IMR-90 (cell line): ENCODE results near the gene SLC44A2. TPM values are rescaled to one million over a fixed set of nuclear protein-coding genes. Genes with fewer than 3 reads are reported as not detected.

Experiments
- ATAC-seq: fragments of 200-7000 bp; cut with Tn5 transposase; 2 replicates; pipeline ENCODE4 v1.9.1; 2020; ENCODE audit warnings: low read depth, mild to moderate bottlenecking, moderate library complexity
- BruUV-seq: library from RNA; stranded (reverse); fragments of 400-500 nt; replicated peaks from 2 replicates; lab custom pipeline; 2021; lab: Mats Ljungman, UMichigan
- CTCF ChIA-PET: fragments of 300-600 bp; formaldehyde crosslinking; extraction: SDS; loops from one replicate; lab custom pipeline; 2021; ENCODE audit warnings: antibody characterized with exemption; lab: Yijun Ruan, JAX
- POLR2A ChIA-PET: fragments of 300-600 bp; sonication (Branson Sonifier 250); formaldehyde crosslinking; loops from one replicate; lab custom pipeline; 2022; ENCODE audit warnings: antibody characterized with exemption; ENCODE audit not compliant: unreplicated experiment; lab: Charles Lee
- DNase-seq: peaks from one replicate; pipeline ENCODE4 v3.0.0; 2013
- H2AFZ ChIP-seq: replicated peaks from 2 replicates; pipeline ENCODE3; 2013; ENCODE audit warnings: low read length, mild to moderate bottlenecking; ENCODE audit not compliant: poor library complexity
- H2AK5ac ChIP-seq: 2 replicates; pipeline ENCODE4 v1.6.1; 2013; ENCODE audit warnings: low read depth, low read length, inconsistent platforms
- H2AK9ac ChIP-seq: replicated peaks from 2 replicates; pipeline ENCODE3; 2013; ENCODE audit warnings: mild to moderate bottlenecking, low read depth, low read length, moderate library complexity; ENCODE audit not compliant: poor library complexity
- H2BK120ac ChIP-seq: 2 replicates; pipeline ENCODE4 v1.6.1; 2013; ENCODE audit warnings: low read depth, low read length, inconsistent platforms
- H2BK15ac ChIP-seq: 3 replicates; pipeline ENCODE4 v1.6.1; 2013; ENCODE audit warnings: low read depth, low read length, inconsistent platforms
- H2BK20ac ChIP-seq: 2 replicates; pipeline ENCODE4 v1.6.1; 2013; ENCODE audit warnings: low read depth, mild to moderate bottlenecking, inconsistent platforms, low read length, moderate library complexity
- H2BK5ac ChIP-seq: 2 replicates; pipeline ENCODE4 v1.6.1; 2013; ENCODE audit warnings: mild to moderate bottlenecking, low read depth, low read length, inconsistent platforms; ENCODE audit not compliant: poor library complexity, severe bottlenecking
- H3K14ac ChIP-seq: replicated peaks from 2 replicates; pipeline ENCODE4 v1.6.1; 2013; ENCODE audit warnings: low read depth, low read length, inconsistent platforms
- H3K18ac ChIP-seq: 2 replicates; pipeline ENCODE4 v1.6.1; 2013; ENCODE audit warnings: low read depth, low read length, control low read depth
- H3K23ac ChIP-seq: 2 replicates; pipeline ENCODE4 v1.6.1; 2013; ENCODE audit warnings: low read depth, low read length, inconsistent platforms
- H3K27ac ChIP-seq: 2 replicates; pipeline ENCODE4 v1.5.1; 2013; ENCODE audit warnings: mild to moderate bottlenecking, control low read depth, low read length; ENCODE audit not compliant: insufficient read depth
- H3K27me3 ChIP-seq: 2 replicates; pipeline ENCODE4 v1.6.1; 2013; ENCODE audit warnings: low read length; ENCODE audit not compliant: control insufficient read depth, insufficient read depth
- H3K36me3 ChIP-seq: 2 replicates; pipeline ENCODE4 v1.6.1; 2013; ENCODE audit warnings: low read length, mixed read lengths; ENCODE audit not compliant: control insufficient read depth, insufficient read depth
- H3K4ac ChIP-seq: 2 replicates; pipeline ENCODE4 v1.6.1; 2013; ENCODE audit warnings: low read depth, low read length, inconsistent platforms
- H3K4me1 ChIP-seq: 2 replicates; pipeline ENCODE4 v1.6.1; 2013; ENCODE audit warnings: low read length, mixed read lengths; ENCODE audit not compliant: control insufficient read depth, insufficient read depth
- H3K4me2 ChIP-seq: 2 replicates; pipeline ENCODE4 v1.6.1; 2013; ENCODE audit warnings: low read depth, mild to moderate bottlenecking, control low read depth, low read length, moderate library complexity
- H3K4me3 ChIP-seq: 2 replicates; pipeline ENCODE4 v1.5.1; 2013; ENCODE audit warnings: low read depth, mild to moderate bottlenecking, control low read depth, low read length, moderate library complexity; ENCODE audit not compliant: insufficient read depth
- H3K56ac ChIP-seq: 2 replicates; pipeline ENCODE4 v1.6.1; 2013; ENCODE audit warnings: low read length, inconsistent platforms; ENCODE audit not compliant: insufficient read depth; ENCODE audit errors: extremely low read depth
- H3K79me1 ChIP-seq, 2 experiments: 2 replicates each; pipeline ENCODE4 v1.6.1; 2013; ENCODE audit warnings: low read length in 2 of 2, inconsistent platforms in 1 of 2, low read depth in 1 of 2
- H3K9ac ChIP-seq: 2 replicates; pipeline ENCODE4 v1.6.1; 2013; ENCODE audit warnings: low read depth, low read length, control low read depth
- H3K9me1 ChIP-seq: 2 replicates; pipeline ENCODE4 v1.6.1; 2013; ENCODE audit warnings: low read length, inconsistent platforms; ENCODE audit not compliant: insufficient read depth
- H3K9me3 ChIP-seq: 2 replicates; pipeline ENCODE4 v1.6.1; 2013; ENCODE audit warnings: low read length; ENCODE audit not compliant: control insufficient read depth, insufficient read depth
- H4K20me1 ChIP-seq: 2 replicates; pipeline ENCODE4 v1.6.1; 2013; ENCODE audit warnings: low read length, inconsistent platforms; ENCODE audit not compliant: insufficient read depth
- H4K5ac ChIP-seq: 2 replicates; pipeline ENCODE4 v1.6.1; 2013; ENCODE audit warnings: mild to moderate bottlenecking, low read depth, low read length, control low read depth
- H4K8ac ChIP-seq, 2 experiments: 2 replicates each; pipeline ENCODE4 v1.6.1; 2013; ENCODE audit warnings: low read depth in 2 of 2, low read length in 2 of 2, control low read depth in 1 of 2, inconsistent platforms in 1 of 2
- H4K91ac ChIP-seq: 2 replicates; pipeline ENCODE4 v1.6.1; 2013; ENCODE audit warnings: low read depth, low read length, inconsistent platforms; ENCODE audit not compliant: insufficient read depth
- BHLHE40 ChIP-seq: fragments of 150-350 bp; IDR thresholded peaks from 2 replicates; pipeline ENCODE4 v1.6.1; 2016; ENCODE audit warnings: mild to moderate bottlenecking, low read depth, low read length
- CHD1 ChIP-seq: IDR thresholded peaks from 2 replicates; pipeline ENCODE4 v1.6.1; 2012; ENCODE audit warnings: low read depth, low read length, improper control_type of control experiment
- CTCF ChIP-seq: conservative IDR thresholded peaks from 2 replicates; pipeline ENCODE4 v1.5.1; 2012; ENCODE audit warnings: mild to moderate bottlenecking, low read depth, low read length, improper control_type of control experiment
- MAFK ChIP-seq: IDR thresholded peaks from 2 replicates; pipeline ENCODE4 v1.6.1; 2012; ENCODE audit warnings: low read depth, low read length, improper control_type of control experiment
- MAZ ChIP-seq: IDR thresholded peaks from 2 replicates; pipeline ENCODE4 v1.6.1; 2012; ENCODE audit warnings: low read depth, mild to moderate bottlenecking, low read length, improper control_type of control experiment, moderate library complexity, borderline replicate concordance
- MXI1 ChIP-seq: IDR thresholded peaks from 2 replicates; pipeline ENCODE4 v1.6.1; 2012; ENCODE audit warnings: low read depth, mild to moderate bottlenecking, low read length, moderate library complexity, borderline replicate concordance
- POLR2A ChIP-seq: IDR thresholded peaks from 2 replicates; pipeline ENCODE4 v1.6.1; 2012; ENCODE audit warnings: mild to moderate bottlenecking, low read depth, low read length
- RCOR1 ChIP-seq: IDR thresholded peaks from 2 replicates; pipeline ENCODE4 v1.6.1; 2012; ENCODE audit warnings: mild to moderate bottlenecking, low read length, improper control_type of control experiment; ENCODE audit not compliant: insufficient replicate concordance
- RFX5 ChIP-seq: IDR thresholded peaks from 2 replicates; pipeline ENCODE4 v1.8.0; 2012; ENCODE audit warnings: low read depth, mild to moderate bottlenecking, low read length, moderate library complexity
- SMC3 ChIP-seq: fragments of 150-350 bp; IDR thresholded peaks from 2 replicates; pipeline ENCODE4 v1.6.1; 2016; ENCODE audit warnings: low read depth, mild to moderate bottlenecking, antibody characterized with exemption, low read length, moderate library complexity
- WGBS, 2 experiments: methylation state at CpG; one replicate each; pipeline versions ENCODE4 v1.1.5 to v1.1.7; 2013; ENCODE audit warnings: missing lambda C conversion rate in 2 of 2; ENCODE audit not compliant: insufficient read length in 1 of 2; ENCODE audit errors: extremely low coverage in 2 of 2; 5-methylcytosine and 5-hydroxymethylcytosine counted together
- dilution Hi-C: fragments of 300-500 bp; cut with HindIII; formaldehyde crosslinking; loops from one replicate; pipeline ENCODE4 v1.14.3; 2018; ENCODE audit warnings: low sequenced_read_pairs; ENCODE audit not compliant: unreplicated experiment
- in situ Hi-C: fragments of 300-500 bp; cut with MboI; formaldehyde crosslinking; loops from 3 replicates; pipeline ENCODE4 v1.14.3; 2019; ENCODE audit warnings: low sequenced_read_pairs, inconsistent platforms, mixed read lengths
- intact Hi-C: fragments of 100-400 bp; cut with micrococcal nuclease; formaldehyde crosslinking; loops from 2 replicates; pipeline ENCODE4 v1.10.0; 2022
- polyA plus RNA-seq, 3 experiments: library from polyadenylated mRNA; depleted of rRNA; stranded (reverse); fragments of >200 nt; gene quantifications; 2 replicates each; pipeline ENCODE4 v1.2.3, GENCODE V29; 2012; ENCODE audit warnings: low replicate concordance in 1 of 3
- total RNA-seq: library from RNA; depleted of rRNA; stranded (reverse); fragments of >200 nt; gene quantifications from 2 replicates; pipeline ENCODE4 v1.2.3, GENCODE V29; 2012

Gene SLC44A2
- total and polyA plus RNA-seq, 2 of the 4 experiments (the other 2 are of a cell fraction) = 28.5 to 62.9 TPM

GRCh38 chr19:10583036-10583776 lies 42.1 kb upstream of the SLC44A2 start (continued):
- no peak for TF ChIP-seq CHD1
- TF ChIP-seq CTCF = no peak

GRCh38 chr19:10586396-10586795 lies 39.0 kb upstream of the SLC44A2 start:
- intact Hi-C loops = no loop called here

More at GRCh38 chr19:10586396-10586795, 39.0 kb upstream of the SLC44A2 start:
- no peak overlapping the region for H3K9ac ChIP-seq
- H3K18ac ChIP-seq = no peak overlapping the region
- no peak for DNase-seq
- H3K4me2 ChIP-seq = no peak overlapping the region
- ChIA-PET CTCF (no interaction called here), POLR2A (no interaction called here)
- H4K5ac ChIP-seq = no peak overlapping the region
- H3K36me3 ChIP-seq = no peaks in the 10 kb centered on the region
- no peak for ATAC-seq
- H3K56ac ChIP-seq = no peak overlapping the region
- H3K4me3 ChIP-seq = no peak overlapping the region
- H4K8ac ChIP-seq = no peak overlapping the region
- no peak overlapping the region for H2AK9ac ChIP-seq
- no peak overlapping the region for H3K14ac ChIP-seq
- H3K27me3 ChIP-seq = peaks cover 19% of the 10 kb centered on the region
- no peaks in the 10 kb centered on the region for H4K20me1 ChIP-seq
- no peak overlapping the region for H4K91ac ChIP-seq
- WGBS, 2 experiments = 80% methylated on average over 1 of the region's 6 CpGs; no CpG with 5 or more reads in 1 of the 2 experiments
- BruUV-seq = no TSS peak
- no peak overlapping the region for H2AK5ac ChIP-seq
- H3K27ac ChIP-seq = no peak overlapping the region
- H2AFZ ChIP-seq = no peak overlapping the region
- no peak overlapping the region for H2BK5ac ChIP-seq
- peaks cover 3% of the 10 kb centered on the region; the same call in 1 of the 2 replicates for H3K9me3 ChIP-seq
- H3K4ac ChIP-seq = no peak overlapping the region
- in situ Hi-C loops (no loop called here), dilution Hi-C loops (no loop called here)
- H2BK120ac ChIP-seq = no peak overlapping the region
- H3K23ac ChIP-seq = no peak overlapping the region
- no peaks in the 10 kb centered on the region for H3K79me1 ChIP-seq
- no peak for TF ChIP-seq CTCF
- TF ChIP-seq SMC3 = no peak
- TF ChIP-seq BHLHE40 = no peak
- TF ChIP-seq POLR2A = no peak
- no peak for TF ChIP-seq RFX5
- no peak for TF ChIP-seq MAFK
- TF ChIP-seq RCOR1 = no peak
- TF ChIP-seq MXI1 = no peak
- no peak for TF ChIP-seq MAZ
- H3K9me1 ChIP-seq = no peaks in the 10 kb centered on the region; the same call in 1 of the 2 replicates
- no peak overlapping the region for H2BK15ac ChIP-seq
- no peak overlapping the region for H2BK20ac ChIP-seq
- no peaks in the 10 kb centered on the region for H3K4me1 ChIP-seq
